DMS153 treated with DMSO at 0.1 percent for 48 hours (cell line): ENCODE data around the gene KRT2.
"Not testable (repeated sequence)": the region's sequence is repeated elsewhere in the genome, so short reads cannot be mapped to it uniquely, and the experiment has no call there.

Experiments used
- DNase-seq: peaks from one replicate; lab custom pipeline; 2025; ENCODE audit not compliant: unreplicated experiment; lab: John Stamatoyannopoulos, UW

Gene KRT2

DNA sequence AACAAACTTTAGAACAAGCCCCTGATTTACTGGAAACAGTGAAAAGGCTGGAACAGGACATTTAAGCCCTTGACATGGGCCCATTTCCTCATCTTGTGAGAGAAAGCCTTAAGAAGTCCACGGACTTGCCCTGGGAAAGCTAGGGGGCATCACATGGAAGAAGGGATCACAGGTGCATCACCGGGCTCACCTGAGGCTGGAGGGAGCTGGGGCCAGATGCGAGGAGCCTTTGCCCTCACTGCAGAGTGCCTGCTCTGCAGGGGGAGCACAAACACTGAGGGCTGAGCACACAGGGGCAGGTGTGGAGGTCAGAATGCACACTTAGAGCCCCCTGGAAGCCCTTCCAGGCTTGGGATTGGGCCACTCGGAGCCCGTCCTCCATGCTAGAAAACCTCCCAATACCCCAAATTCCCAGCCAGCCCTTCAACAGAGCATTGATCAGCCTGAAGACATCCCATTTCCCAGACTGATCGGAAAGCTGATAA lies 33.4 kb upstream of the KRT2 start:
- no peak for DNase-seq

- no peak for DNase-seq
Measured at GRCh38 chr12:52684431-52684830, 32.4 kb upstream of the KRT2 start.

DNA sequence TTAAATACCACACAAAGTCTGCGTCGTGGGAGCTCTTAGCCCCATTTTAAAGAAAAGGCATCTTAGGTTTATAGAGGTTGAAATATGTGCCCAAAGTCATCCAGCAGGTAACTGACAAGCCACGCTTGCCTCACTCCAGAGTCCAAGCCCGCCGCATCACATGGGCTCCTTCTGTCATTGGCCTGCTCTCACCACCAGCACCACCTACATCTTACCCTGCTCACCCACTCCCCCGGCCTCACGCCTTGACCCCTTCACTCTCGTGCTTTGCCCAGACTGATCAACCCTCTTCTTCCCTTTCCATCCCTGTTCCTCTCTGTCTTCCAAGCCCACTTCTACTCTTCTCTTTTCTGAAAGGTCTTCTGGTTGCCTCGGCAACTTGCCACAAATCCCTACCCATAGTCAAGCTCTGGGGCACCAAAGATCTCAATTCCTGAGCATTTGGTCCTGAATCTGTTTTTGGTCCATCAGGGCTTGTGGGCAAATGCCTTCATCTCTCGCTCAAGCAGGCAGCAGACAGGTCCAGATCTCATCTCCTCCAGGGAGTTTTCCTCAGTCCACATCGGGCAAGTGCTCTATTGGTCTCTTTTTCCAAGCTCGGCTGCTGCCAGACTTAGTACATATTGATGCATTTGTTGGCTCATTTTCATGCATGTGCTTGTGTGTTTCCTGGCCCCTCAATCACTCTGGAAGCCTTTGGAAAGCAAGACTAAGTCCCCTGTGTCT lies 31.7 kb upstream of the KRT2 start:
- no peak for DNase-seq

DNA sequence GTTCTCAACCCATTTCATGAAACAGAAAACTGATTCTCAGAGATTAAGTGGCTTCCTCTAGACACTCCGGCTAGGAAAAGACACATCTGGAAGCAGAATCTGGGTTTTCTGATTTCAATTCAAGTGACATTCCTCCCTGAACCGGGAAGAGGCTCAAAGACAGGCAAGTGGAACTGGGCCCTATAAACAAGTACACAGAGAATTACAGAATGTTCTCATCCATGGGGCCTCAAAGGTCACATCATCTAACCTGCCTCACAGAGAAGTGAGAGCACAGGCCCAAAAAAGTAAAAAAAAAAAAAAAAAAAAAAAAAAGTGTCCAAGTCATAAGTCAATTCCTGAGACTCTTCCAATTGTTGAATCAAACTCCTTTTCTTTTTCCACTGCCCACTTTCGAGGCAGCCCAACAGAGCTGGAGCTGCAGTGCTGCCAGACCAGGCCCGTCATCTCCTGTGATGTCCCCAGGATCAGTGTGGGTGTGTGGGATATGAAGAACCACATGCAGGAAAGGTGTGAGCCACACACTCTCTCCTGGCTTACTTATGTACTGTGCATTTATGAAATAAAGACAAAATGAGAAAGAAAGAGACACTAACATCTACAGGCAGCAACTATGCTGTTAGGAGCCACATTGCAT lies 31.0 kb upstream of the KRT2 start:
- no peak for DNase-seq

- DNase-seq: no peak
Measured at GRCh38 chr12:52682381-52682660, 30.3 kb upstream of the KRT2 start.

GRCh38 chr12:52681526-52682380 lies 29.7 kb upstream of the KRT2 start:
- no peak for DNase-seq

GRCh38 chr12:52680363-52680762 lies 28.4 kb upstream of the KRT2 start, which contains the start of gene KRT1:
Gene KRT1, minus strand, starts transcription at chr12:52680407. Its CDS starts 59 bp downstream, at chr12:52680348.
- no peak for DNase-seq

DNA sequence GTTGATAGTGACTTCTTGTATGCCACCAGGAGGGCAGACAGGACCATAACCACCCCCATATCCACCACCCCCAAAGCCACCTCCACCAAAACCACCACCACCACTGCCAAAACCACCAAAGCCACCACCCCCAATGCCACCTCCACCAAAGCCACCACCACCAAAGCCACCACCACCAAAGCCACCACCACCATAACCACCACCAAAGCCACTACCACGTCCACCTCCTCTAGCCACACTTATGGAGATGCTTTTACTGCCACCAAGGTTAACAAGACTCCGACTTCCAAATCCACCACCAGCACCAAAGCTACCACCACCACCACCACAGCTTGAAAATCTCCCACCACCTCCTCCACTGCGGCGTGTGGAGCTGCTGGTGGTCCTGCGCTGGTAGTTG lies 27.9 kb upstream of the KRT2 start:
- DNase-seq: no peak

DNA sequence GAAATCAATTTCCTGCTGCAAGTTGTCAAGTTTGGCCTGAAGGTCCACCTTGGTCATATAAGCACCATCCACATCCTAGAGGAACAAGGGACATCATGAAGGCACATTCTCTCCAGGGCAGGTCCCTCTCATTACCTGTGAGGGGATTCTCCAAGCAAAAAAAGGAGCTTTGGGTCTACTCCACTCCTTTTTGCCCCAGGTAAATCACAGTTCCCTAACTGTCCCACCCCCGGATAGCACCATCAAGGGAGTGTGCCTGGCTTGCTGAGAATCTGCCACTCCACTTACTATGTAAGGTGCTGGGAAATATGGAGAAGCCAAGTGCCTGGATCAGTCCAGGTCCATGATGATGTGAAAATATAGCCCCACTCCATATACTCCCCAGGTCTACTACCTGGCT lies 25.7 kb upstream of the KRT2 start:
- no peak for DNase-seq

- DNase-seq: no peak
Measured at GRCh38 chr12:52677126-52677525, 25.1 kb upstream of the KRT2 start.

DNA sequence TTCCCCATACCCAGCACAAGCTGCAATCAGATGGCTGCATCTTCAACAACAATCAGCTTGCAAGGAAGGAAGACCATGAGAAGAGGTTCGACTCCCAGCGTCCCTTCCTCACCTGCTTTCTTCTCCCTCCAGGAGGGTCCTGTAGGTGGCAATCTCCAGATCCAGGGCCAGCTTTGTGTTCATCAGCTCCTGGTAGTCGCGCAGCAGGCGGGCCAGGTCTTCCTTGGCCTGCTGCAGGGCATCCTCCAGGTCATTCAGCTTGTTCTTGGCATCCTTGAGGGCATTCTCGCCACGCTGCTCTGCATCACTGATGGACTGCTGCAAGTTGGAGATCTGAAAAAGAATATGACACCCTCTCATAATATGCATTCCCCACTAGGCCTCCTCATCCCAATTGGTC lies 24.2 kb upstream of the KRT2 start:
- no peak for DNase-seq

DNA sequence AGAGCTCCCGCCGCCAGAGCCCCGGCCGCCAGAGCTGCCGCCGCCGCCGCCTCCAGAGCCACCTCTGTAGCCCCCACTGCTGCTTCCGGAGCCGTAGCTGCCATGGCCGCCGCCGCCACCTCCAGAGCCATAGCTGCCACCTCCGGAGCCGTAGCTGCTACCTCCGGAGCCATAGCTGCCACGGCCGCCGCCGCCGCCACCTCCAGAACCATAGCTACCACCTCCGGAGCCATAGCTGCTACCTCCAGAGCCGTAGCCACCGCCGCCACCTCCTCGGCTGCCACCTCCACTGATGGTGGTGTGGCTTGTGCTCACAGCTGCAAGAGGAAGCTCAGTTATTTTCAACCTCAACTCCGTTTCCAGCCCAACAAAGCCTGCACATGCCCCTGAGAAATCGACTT lies 23.3 kb upstream of the KRT2 start:
- DNase-seq: no peak

DNA sequence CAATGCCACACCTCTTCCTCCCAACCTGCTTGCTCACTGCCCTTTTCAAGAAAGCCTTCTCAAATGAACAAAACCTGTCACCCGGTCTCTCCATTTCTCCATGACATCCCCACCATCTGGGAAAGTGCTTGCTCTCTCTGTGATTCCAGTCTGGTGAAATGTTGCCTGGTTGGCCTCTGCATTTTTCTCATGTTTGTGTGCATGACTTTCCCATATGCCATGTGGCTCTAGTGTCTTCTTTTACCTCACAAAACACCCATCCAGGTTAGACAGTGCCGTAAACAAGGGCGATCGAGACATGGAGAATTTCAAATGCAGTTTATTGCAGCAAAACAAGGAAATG lies 22.4 kb upstream of the KRT2 start:
- DNase-seq: no peak

- no peak for DNase-seq
Measured at GRCh38 chr12:52673713-52674432, 21.9 kb upstream of the KRT2 start.

GRCh38 chr12:52673217-52673616 lies 21.2 kb upstream of the KRT2 start:
- no peak for DNase-seq

DNA sequence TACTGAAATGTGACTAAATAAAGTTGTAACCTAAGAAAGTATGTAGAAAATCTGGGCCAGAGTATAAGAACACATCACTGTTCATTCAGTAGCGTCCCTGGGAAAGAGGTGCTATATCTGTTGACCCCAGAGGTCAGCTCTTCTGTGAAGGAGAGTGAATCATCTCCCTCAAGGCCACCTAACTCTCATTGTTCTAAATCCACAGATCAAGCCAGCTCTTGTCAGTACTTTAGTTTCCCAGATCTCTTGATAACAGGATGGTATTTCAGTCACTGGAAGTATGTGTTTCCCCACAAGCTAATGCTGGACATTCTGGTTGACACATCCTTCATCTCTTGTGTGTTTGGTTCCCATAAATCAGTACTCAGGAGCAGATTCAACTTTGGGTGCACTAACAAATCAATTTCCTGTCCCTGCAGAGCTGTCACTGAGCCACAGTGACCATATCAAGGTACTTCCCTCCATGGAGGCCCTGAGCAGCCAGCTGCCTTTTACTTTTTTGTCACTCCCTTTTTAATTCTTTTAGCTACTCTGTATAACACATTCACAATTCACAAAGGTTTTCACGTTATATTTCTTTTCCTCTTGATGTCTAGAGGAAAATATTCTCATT lies 20.4 kb upstream of the KRT2 start:
- no peak for DNase-seq

DNA sequence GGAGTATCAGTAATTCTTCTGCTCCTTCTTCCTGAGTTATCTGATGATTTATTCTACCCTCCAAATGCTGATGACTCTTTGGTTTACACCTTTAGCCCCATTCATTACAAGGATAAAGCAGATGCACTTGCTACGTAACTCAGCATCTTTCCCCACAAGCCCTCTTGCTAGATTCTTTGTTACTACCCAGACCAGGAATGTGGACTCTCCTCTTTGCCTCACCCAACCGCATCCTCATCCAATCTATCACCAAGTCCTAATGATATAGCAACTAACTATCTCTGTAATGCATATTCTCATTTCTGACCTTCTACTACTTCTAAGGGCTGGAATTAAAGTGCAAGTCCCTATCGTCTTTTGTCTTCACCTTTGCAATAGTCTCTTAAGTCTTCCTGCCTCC lies 18.9 kb upstream of the KRT2 start:
- no peak for DNase-seq

DNA sequence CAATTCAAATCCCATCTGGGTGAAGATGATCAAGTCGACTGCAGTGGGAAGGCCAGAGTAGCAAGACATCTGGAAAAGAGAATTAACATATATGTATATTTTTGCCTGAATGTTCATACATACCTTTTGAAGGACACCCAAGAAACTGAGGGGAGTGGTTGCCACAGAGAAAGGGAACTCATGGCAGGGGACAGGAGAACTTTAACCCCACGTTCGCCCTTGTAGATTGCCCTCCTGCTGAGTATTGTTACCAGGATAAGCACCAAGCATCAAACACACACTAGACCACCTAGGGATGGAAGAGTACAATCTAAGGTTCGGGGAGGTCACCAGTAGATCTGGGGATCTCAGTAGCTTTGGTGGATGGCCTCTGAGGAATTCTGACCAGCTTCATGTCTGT lies 18.5 kb upstream of the KRT2 start:
- DNase-seq: no peak

DNA sequence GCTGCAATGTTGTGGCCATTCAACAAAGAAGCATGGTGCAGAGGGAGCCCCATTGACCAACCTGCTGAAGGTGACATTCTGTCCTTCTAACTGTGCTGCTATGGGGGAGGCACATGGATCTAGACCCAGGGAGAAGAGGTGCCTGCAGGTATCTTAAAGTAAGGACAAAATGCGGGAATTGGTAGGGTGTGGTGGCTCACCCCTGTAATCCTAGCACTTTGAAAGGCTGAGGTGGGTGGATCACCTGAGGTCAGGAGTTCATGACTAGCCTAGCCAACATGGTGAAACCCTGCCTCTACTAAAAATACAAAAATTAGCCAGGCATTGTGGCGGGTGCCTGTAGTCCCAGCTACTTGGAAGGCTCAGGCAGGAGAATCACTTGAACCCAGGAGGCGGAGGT lies 17.9 kb upstream of the KRT2 start:
- not testable (repeated sequence) for DNase-seq

DNA sequence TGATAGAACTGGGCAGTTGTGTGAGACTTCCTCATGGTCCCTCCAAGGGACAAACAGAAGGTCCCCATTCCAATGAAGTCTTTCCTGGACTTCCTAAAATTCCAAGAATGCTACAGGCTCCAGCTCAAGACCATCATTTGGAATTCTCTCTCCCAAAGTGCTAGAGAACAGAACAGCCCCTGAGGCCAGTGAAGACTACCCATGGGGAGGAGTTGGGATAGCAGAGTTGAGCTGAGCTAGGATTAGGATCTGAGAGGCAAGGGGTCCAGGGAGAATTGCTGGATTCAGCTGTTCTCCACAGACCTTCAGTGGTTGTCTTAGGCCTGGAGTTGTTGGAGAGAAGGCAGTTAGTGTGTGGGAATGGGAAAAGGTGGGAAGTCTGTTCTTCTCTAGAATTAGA lies 17.4 kb upstream of the KRT2 start:
- DNase-seq: no peak

GRCh38 chr12:52667931-52668330 lies 15.9 kb upstream of the KRT2 start:
- no peak for DNase-seq
